HG02970 (cell line): Measurements from ENCODE around the gene LRRC63.

Experiments
- ATAC-seq: cut with Tn5 transposase; IDR thresholded peaks from one replicate; pipeline ENCODE4 v1.9.1; 2021; ENCODE audit warnings: mild to moderate bottlenecking, moderate library complexity, moderate number of reproducible peaks; ENCODE audit not compliant: unreplicated experiment, low FRiP score

The LRRC63 gene

DNA sequence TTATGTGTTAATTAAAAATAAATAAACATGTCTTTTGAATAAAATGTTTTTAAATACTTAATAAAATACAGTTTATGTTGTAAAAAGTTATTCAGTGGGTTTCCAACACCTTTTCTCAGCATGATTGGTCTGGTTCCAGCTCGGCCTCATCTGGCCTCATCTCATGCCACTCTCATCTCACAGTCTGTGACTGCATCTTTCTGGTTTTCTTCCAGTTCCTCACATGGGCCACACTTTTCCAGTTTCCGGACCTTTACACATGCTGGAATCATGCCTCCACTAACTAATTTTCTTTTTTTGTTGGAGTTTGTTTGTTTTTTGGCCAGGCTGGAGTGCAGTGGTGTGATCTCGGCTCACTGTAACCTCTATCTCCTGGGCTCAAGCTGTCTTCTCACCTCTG is 92.8 kb downstream of the LRRC63 start:
- no peak for ATAC-seq

DNA sequence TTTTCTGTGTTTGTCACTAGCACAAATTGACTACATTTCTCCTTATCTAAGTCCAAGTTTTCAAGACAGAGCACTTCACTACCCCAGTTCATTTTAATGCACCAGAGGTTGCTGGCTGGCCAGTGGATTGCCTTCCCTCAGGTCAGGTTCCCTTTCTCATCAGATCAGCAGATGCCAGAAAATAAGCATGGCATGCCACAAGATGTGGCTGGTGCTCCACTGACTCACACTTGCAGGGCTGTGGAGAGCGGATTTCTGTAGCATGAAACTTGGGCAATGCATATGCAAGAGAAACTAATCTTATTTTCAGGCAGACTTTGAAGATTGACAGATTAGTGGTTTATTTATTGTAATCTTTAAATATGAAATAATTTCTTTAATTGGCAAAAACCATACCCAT is 95.8 kb downstream of the LRRC63 start:
- no peak for ATAC-seq

DNA sequence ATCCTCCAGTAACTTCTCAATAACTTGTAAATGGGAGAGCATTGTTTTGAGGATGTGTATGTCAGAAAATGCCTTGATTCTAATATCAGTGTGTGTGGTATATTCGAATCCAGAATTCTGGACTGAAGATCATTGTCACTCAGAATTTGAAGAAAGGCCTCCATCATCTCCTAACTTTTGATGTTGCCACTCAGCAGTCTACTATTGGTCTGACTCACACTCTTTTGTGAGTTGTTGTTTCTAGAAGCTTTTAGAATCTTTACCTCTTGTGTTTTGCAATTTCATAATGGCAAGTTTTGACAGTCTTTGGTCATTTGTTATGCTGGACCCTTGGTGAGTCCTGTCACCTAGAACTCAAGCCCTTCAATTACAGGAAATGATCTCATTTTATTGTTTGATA is 98.3 kb downstream of the LRRC63 start:
- ATAC-seq = no peak

DNA sequence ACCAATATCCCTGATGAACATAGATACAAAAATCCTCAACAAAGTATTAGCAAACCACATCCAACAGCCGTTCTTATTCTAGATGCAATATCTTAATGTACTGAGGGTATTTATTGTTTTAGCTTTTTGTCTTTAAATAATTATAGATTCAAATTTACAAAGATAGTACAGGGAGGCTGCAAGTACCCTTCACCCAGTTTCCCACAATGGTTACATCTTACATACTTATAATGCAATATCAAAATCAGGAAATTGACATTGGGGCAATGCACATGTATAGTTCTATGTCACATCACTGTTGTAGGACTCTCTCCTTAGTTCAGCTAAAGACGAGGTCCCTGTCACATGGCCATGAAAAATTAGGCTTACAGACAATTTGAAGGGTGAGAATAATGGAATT is 99.5 kb downstream of the LRRC63 start:
- no peak for ATAC-seq

DNA sequence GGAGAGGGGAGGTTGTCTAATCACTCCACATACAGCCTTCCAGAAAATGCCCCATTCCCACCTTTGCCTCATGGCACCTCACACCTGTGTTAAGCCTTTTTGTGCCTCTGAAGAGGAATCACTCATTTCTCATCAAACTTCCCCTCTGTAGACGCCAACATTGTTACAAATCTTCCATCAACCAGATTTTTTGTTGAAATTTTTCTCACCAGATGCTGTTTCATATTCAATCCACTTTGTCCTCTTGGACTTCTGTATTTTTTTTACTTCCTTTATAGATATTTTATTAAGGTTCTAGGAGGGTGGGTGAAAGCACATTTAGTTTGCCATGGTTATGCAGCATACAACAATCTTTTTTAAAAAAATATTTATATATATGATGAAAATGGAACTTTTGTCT is 101.3 kb downstream of the LRRC63 start:
- ATAC-seq = no peak

DNA sequence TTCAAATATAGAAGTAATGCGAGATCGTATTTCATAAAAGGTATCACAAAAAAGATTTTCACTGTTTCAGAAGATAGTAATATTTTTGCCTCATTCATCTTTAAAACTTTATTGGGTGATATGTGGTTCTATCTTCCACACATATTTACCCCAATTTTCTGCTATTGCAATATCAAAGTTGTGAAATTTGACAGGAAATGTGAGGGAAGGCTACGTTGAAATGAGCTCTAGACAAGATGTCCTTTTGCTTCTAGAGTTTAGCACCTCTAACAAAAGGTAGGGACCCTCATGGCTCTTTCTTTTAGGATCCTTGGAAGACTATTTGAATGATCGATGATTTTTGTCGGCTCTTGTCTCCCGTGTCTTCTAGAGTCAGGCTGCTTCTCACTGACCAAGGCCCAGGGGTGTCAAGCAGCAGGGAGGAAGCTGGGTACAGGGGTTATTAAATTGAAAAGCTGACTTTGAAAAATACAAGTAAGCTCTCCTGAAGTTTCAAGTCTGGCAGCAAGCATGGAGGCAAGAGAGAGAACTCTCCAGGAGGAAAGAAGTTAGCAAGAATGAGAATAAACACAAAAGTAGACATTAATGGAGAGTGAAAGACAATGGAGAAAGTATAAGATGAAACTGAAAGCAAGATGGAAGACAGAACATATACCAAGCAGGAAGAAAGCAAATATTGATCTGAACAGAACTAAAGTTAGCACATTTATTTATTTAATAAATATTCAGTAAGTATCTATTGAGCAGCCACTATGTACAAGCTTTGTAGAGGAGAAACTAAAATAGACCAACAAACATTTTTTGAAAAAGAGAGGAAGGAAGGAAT is 101.9 kb downstream of the LRRC63 start:
- ATAC-seq = no peak

DNA sequence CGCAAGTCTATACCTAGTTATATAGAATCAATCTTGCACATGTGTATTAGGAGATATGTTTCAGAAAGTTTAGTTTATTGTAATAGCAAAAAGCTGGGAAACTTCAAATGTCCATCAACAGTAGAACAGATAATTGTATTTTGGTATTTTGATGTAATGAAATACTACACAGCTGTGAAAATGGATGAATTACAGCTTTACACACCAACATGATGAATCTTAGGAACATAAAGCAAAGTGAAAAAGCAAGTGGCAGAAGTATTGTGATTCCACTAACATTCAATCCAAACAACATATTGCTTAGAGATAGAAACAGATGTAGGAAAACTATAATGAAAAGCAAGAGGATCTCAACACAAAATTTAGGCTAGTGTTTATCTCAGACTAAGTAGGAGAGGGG is 102.9 kb downstream of the LRRC63 start:
- no peak for ATAC-seq

DNA sequence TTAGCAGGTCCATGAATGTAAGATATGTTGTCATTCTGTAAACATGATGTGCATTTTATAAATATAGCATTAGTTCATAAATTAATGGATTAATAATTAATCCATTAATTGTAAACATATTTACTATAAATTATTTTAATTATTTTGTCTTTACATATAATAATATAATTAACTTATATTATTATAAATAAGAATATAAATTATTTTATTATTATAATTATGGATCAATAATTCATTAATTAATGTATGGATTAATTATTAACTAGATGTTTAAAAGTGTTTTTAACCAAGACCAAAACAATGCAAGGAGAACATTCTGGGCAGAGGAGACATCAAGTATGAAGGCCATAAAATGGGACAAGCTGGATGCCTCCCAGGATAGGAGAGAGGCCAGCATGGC is 103.3 kb downstream of the LRRC63 start:
- no peak for ATAC-seq

DNA sequence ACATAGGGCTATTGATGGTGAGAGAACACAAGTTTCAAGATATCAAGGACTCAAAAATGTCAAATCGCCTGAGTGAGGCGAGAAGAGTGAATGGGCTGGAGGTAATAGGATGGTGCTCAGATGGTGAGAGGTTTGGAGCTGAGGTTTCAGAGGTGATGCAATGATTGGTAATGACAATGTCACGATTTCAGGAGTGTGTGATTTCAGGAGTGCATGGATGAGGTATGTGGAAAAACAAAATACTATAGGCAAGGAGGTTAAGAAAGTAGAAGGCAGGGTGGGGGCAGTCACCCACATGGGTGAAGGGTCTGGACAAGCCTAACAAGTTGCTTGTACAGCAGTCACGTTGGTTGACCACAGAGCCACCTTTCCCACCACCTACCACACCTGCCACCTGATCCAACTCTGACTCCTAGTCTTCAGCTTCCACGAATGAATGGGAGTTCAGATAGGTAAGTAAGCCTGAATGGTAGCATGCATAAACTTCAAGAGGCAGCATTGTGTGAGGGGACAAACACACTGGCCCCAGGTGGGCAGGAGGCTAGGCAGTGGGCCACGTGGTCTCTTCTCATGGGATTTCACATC is 103.9 kb downstream of the LRRC63 start:
- no peak for ATAC-seq

DNA sequence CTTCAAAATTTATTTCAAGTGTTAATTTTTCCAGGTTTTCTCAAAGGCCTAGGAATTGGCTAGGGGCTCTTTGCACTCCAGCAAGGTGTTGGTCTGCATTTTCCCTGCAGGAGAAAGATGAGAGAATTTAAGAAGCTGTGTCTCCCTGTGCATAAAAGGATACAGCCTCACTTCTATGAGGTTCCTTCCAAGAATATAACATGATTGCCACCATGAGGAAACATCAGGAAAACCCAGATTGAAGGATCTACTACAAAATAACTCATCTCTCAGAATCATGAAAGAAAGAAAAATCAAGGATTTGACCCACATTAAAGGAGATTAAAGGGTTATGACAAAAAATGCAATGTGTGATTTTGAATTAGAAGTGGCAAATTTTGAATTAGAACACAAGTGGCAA is 105.4 kb downstream of the LRRC63 start:
- ATAC-seq = no peak

DNA sequence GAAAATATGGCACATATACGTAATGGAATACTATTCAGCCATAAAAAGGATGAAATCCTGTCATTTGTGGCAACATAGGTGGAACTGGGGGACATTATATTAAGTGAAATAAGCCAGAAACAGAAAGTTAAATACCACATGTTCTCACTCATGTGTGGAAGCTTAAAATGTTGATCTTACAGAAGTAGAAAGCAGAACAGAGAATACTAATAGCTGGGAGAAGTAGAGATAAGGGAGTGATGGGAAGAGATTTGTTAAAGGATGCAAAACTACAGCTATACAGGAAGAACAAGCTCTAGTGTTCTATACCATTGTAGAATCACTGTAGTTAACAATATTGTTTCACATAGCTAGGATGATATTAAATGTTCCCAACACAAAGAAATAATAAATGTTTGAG is 107.3 kb downstream of the LRRC63 start:
- no peak for ATAC-seq

DNA sequence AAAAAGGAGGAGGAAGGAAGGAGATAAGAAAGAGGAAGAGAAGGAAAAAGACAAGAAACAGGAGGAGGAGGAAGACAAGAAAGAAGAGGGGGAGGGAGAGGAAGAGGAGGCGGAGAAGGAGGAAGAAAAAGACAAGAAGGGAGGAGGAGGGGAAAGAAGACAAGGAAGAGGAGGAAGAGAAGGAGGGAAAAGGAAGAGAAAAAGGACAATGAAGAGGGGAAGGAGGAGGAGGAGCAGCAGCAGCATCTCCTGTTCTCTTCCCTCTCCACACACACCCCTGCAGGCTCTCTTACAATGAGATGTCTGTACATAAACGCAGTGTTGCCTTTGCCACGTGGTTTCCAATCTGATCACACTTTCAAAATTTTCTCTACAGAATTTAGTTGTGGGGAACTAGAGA is 108.7 kb downstream of the LRRC63 start:
- no peak for ATAC-seq

DNA sequence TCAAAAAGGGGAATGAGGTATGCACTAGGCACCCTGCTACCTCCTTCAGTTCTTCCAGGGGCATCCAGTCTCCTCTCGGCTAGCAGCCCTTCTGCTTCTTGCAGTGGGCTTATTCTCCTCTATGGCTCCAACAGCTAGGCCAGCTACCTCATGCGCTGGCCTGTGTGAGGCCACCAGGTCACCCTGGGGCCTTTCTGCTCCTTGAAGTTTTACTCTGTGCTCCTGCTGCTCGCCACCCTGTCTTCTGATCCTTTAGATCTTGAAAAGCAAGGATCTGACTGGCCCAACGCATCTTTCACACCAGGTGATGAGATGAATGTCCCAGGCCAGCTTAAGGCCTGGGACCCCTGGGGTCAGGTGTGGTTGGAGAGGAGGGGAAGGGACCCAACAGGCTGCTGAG is 109.1 kb downstream of the LRRC63 start:
- no peak for ATAC-seq

DNA sequence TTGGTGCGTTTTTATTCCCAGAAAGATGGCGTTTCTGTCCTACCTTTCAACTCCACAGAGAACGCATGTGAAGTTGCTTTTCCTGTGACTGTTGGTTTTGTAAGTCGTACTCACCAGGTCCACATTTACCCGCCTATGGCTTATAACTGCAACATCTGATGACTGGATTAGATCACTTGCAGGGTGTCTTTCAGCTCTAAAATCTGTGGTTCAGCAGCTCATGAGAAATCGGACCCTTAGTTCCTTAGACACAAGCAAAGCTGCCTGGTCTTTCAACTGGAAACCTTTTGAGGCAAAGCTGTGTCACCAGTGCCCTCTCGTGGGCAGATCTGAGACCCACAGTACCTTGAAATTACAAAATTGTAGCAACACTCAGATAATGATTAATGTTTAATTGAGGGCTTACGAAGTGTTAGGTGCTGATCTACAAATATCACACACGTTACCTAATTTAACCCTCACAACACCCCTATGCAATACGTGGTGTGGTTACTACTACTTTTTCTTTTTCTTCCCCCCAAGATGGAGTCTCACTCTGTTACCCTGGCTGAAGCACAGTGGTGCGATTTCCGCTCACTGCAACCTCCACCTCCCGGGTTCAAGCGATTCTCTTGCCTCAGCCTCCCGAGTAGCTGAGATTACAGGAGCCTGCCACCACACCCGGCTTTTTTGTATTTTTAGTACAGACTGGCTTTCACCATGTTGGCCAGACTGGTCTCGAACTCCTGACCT is 109.9 kb downstream of the LRRC63 start:
- ATAC-seq = no peak

DNA sequence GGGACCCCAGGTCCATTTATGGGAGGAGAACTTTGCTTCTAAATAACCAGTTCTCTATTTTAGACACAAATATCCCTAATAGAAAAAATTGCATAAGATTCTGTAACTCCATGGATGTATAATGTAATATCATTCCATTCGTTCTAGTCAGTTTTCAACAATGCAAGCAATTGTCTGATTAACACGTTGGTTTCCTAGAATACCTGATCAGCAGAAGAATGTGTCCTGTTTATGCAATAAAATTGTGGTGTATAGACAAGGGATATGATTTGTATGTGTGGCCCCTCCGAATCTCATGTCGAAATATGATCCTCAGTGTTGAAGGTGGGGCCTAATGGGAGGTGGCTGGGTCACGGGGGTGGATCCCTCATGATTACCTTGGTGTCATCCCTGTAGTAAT is 113.2 kb downstream of the LRRC63 start:
- ATAC-seq = no peak
